Measurements from ENCODE around the gene KIF23. TPM values are rescaled to one million over a fixed set of nuclear protein-coding genes. Genes with fewer than 3 reads are reported as not detected.
A peak's percentile ranks its signal among the peaks of the same experiment; 100 is the strongest.

Gene KIF23
- polyA plus RNA-seq, 2 of the 4 experiments (the other 2 are of a cell fraction), result 81.8 to 117 TPM

DNA sequence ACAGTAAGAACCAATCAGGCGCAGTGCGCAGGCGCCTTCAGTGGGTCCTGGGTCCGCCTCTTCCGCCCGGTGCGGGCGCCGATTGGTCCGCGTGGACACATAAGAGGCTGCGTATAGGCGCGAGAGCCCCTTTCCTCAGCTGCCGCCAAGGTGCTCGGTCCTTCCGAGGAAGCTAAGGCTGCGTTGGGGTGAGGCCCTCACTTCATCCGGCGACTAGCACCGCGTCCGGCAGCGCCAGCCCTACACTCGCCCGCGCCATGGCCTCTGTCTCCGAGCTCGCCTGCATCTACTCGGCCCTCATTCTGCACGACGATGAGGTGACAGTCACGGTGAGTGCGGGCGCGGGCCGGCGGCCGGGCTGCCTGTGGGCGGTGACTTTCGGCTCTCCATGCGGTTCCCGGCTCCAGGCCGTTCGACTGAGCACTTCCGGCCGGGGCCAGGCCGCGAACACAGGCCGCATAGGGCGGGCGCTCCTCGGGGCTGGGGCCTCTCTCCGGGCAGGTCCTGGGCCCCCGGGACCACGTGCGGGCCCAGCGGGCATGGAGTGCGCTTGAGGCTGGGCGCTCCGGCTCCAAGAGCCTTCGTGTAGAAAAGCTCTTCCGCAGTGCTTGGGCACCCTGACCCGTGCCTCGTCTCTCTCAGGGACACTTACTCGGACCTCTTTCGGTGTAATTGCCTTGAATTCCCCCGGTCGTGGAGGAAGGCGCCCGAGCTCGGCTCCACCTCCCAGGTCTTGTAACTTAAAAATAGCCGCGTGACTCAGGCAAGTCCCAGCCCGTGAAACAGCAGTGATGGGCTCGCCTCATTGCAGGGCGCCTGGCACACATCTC is 38.8 kb downstream of the KIF23 start, which contains the start of gene RPLP1 (continued):
- TF ChIP-seq REST (IDR thresholded peaks at IDR 0.05) (peak; percentile 44; the same call in 1 of the 2 replicates), RCOR1 (IDR thresholded peaks at IDR 0.05; ENCODE audit: low read depth, low read length) (no peak), FOSB (CRISPR knock-in tag; IDR thresholded peaks at IDR 0.05) (0 out of 2 replicates have a peak, but pooled peaks have one; percentile 29), HDAC2 (IDR thresholded peaks at IDR 0.05) (no peak), EHF (CRISPR knock-in tag; IDR thresholded peaks at IDR 0.05) (no peak), KDM1A (IDR thresholded peaks at IDR 0.05; ENCODE audit: low read depth) (no peak), JUN (IDR thresholded peaks at IDR 0.05) (peak; percentile 99 to 100), JUNB (IDR thresholded peaks at IDR 0.05) (no peak), HOXB13 (CRISPR knock-in tag; IDR thresholded peaks at IDR 0.05; ENCODE audit: low read depth) (no peak), EHMT2 (IDR thresholded peaks at IDR 0.05; ENCODE audit: low read depth) (no peak), E2F6 (IDR thresholded peaks at IDR 0.05; ENCODE audit: borderline replicate concordance, low read depth) (peak; percentile 76; the same call in 1 of the 2 replicates), TP53 (CRISPR knock-in tag; IDR thresholded peaks at IDR 0.05) (no peak; the same call in 1 of the 2 replicates), MYC (IDR thresholded peaks at IDR 0.05; ENCODE audit: borderline replicate concordance, low read length) (peak; percentile 78; the same call in 1 of the 2 replicates), NPAS2 (CRISPR knock-in tag; IDR thresholded peaks at IDR 0.05; ENCODE audit: borderline replicate concordance) (no peak), CTCF (IDR thresholded peaks at IDR 0.05) (no peak), CBX8 (IDR thresholded peaks at IDR 0.05) (no peak), HEYL (CRISPR knock-in tag; IDR thresholded peaks at IDR 0.05) (no peak), NFE2L2 (conservative IDR thresholded peaks at IDR 0.05; ENCODE audit: low read length) (no peak), FOXS1 (CRISPR knock-in tag; IDR thresholded peaks at IDR 0.05) (no peak), NR3C1 (IDR thresholded peaks at IDR 0.05) (no peak), CEBPB (IDR thresholded peaks at IDR 0.05) (0 out of 4 replicates have a peak, but pooled peaks of 1 of the 2 experiments have one; percentile 29), GATA3 (IDR thresholded peaks at IDR 0.05; ENCODE audit: borderline replicate concordance) (peak; percentile 55; the same call in 1 of the 2 replicates), POLR2AphosphoS2 (conservative IDR thresholded peaks at IDR 0.05; ENCODE audit: low read length) (peak; percentile 39; the same call in 1 of the 2 replicates), FOSL2 (IDR thresholded peaks at IDR 0.05) (no peak), FOSL2 (CRISPR knock-in tag; IDR thresholded peaks at IDR 0.05) (peak; percentile 44), MAFK (IDR thresholded peaks at IDR 0.05; ENCODE audit: partially characterized antibody) (no peak), HOXB5 (CRISPR knock-in tag; IDR thresholded peaks at IDR 0.05) (no peak; the same call in 1 of the 2 replicates), HMGXB4 (CRISPR knock-in tag; IDR thresholded peaks at IDR 0.05; ENCODE audit: borderline replicate concordance) (peak; percentile 90; the same call in 1 of the 2 replicates), CHD2 (IDR thresholded peaks at IDR 0.05; ENCODE audit: low read length, partially characterized antibody) (peak; percentile 35), ZSCAN20 (CRISPR knock-in tag; IDR thresholded peaks at IDR 0.05) (no peak)
- TF ChIP-seq, protein P1, sequence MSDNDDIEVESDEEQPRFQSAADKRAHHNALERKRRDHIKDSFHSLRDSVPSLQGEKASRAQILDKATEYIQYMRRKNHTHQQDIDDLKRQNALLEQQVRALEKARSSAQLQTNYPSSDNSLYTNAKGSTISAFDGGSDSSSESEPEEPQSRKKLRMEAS (IDR thresholded peaks at IDR 0.05), result peak; percentile 95
- TF ChIP-seq, protein P2, sequence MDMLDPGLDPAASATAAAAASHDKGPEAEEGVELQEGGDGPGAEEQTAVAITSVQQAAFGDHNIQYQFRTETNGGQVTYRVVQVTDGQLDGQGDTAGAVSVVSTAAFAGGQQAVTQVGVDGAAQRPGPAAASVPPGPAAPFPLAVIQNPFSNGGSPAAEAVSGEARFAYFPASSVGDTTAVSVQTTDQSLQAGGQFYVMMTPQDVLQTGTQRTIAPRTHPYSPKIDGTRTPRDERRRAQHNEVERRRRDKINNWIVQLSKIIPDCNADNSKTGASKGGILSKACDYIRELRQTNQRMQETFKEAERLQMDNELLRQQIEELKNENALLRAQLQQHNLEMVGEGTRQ (IDR thresholded peaks at IDR 0.05), result peak; percentile 67; the same call in 1 of the 2 replicates

All from A549 (cell line).